WTC11 (cell line): ENCODE measurements around the gene MREG. TPM values are rescaled to one million over a fixed set of nuclear protein-coding genes. Genes with fewer than 3 reads are reported as not detected.
A peak's percentile ranks its signal among the peaks of the same experiment; 100 is the strongest.

Experiments
- ATAC-seq: fragments of 200-7000 bp; cut with Tn5 transposase; 2 replicates; pipeline ENCODE4 v1.10.0; 2021; ENCODE audit warnings: mild to moderate bottlenecking, moderate library complexity
- CTCF ChIA-PET: fragments of 300-600 bp; sonication (Branson Sonifier 250); formaldehyde crosslinking; loops from one replicate; lab custom pipeline; 2021; ENCODE audit warnings: antibody characterized with exemption; lab: Charles Lee
- POLR2A ChIA-PET: fragments of 350-600 bp; sonication (Branson Sonifier 250); formaldehyde crosslinking; loops from one replicate; lab custom pipeline; 2021; ENCODE audit warnings: antibody characterized with exemption; lab: Charles Lee
- DNase-seq: peaks from one replicate; pipeline ENCODE4 v3.0.0; 2021; ENCODE audit warnings: low spot score
- H3K27ac Mint-ChIP-seq: 2 replicates; pipeline ENCODE4 v1.8.0; 2021; ENCODE audit warnings: mixed read lengths
- H3K27me3 Mint-ChIP-seq: 2 replicates; pipeline ENCODE4 v1.8.0; 2021; ENCODE audit warnings: low read depth, mild to moderate bottlenecking, moderate library complexity, mixed read lengths
- H3K36me3 Mint-ChIP-seq: 2 replicates; pipeline ENCODE4 v1.8.0; 2021; ENCODE audit warnings: mixed read lengths
- H3K4me1 Mint-ChIP-seq: 2 replicates; pipeline ENCODE4 v1.8.0; 2022; ENCODE audit warnings: mixed read lengths
- H3K4me3 Mint-ChIP-seq: 2 replicates; pipeline ENCODE4 v1.8.0; 2021; ENCODE audit warnings: mild to moderate bottlenecking, moderate library complexity, mixed read lengths
- H3K9me3 Mint-ChIP-seq: 2 replicates; pipeline ENCODE4 v1.8.0; 2021; ENCODE audit warnings: mixed read lengths
- ATF1 ChIP-seq: sonication (generic); formaldehyde crosslinking; IDR thresholded peaks from 2 replicates; pipeline ENCODE4 v1.8.1; 2023; ENCODE audit warnings: mild to moderate bottlenecking, moderate library complexity, missing genetic modification reagents
- ATF3 ChIP-seq: sonication (generic); formaldehyde crosslinking; conservative IDR thresholded peaks from 2 replicates; pipeline ENCODE4 v1.8.1; 2022; ENCODE audit warnings: mild to moderate bottlenecking, missing genetic modification reagents
- FOXP1 ChIP-seq: sonication (generic); formaldehyde crosslinking; IDR thresholded peaks from 2 replicates; pipeline ENCODE4 v1.8.0; 2022; ENCODE audit warnings: missing genetic modification reagents, mild to moderate bottlenecking, moderate library complexity, borderline replicate concordance
- NR2C2 ChIP-seq: sonication (generic); formaldehyde crosslinking; IDR thresholded peaks from 2 replicates; pipeline ENCODE4 v1.8.0; 2022; ENCODE audit warnings: mild to moderate bottlenecking, missing genetic modification reagents
- ZNF121 ChIP-seq: sonication (generic); formaldehyde crosslinking; IDR thresholded peaks from 2 replicates; pipeline ENCODE4 v1.8.0; 2023; ENCODE audit warnings: missing genetic modification reagents
- total RNA-seq: library from RNA; stranded (reverse); gene quantifications from 3 replicates; pipeline ENCODE4 v1.2.3, GENCODE V29; 2021
- TF ChIP-seq, protein P1 (sequence below): sonication (generic); formaldehyde crosslinking; IDR thresholded peaks from 2 replicates; pipeline ENCODE4 v1.8.1; 2022; ENCODE audit warnings: mild to moderate bottlenecking, moderate library complexity, missing genetic modification reagents
- TF ChIP-seq, protein P2 (sequence below): sonication (generic); formaldehyde crosslinking; IDR thresholded peaks from 2 replicates; pipeline ENCODE4 v1.8.0; 2023; ENCODE audit warnings: mild to moderate bottlenecking, missing genetic modification reagents
- TF ChIP-seq, protein P3 (sequence below): sonication (generic); formaldehyde crosslinking; IDR thresholded peaks from 2 replicates; pipeline ENCODE4 v1.8.1; 2023; ENCODE audit warnings: mild to moderate bottlenecking, missing genetic modification reagents, moderate library complexity
- TF ChIP-seq, protein P4 (sequence below): fragments of 200-600 bp; IDR thresholded peaks from 2 replicates; pipeline ENCODE4 v1.8.0; 2022; ENCODE audit warnings: antibody characterized with exemption
- TF ChIP-seq, protein P5 (sequence below): sonication (generic); formaldehyde crosslinking; IDR thresholded peaks from 2 replicates; pipeline ENCODE4 v1.8.1; 2022; ENCODE audit warnings: missing genetic modification reagents, borderline replicate concordance
- TF ChIP-seq, protein P6 (sequence below): sonication (generic); formaldehyde crosslinking; IDR thresholded peaks from 2 replicates; pipeline ENCODE4 v1.8.1; 2023; ENCODE audit warnings: mild to moderate bottlenecking, missing genetic modification reagents

Gene MREG
- total RNA-seq, 1 experiment from 2014 or later = 23.8 TPM

GRCh38 chr2:216013080-216013909, at the start of gene MREG (continued):
- TF ChIP-seq, protein P1, sequence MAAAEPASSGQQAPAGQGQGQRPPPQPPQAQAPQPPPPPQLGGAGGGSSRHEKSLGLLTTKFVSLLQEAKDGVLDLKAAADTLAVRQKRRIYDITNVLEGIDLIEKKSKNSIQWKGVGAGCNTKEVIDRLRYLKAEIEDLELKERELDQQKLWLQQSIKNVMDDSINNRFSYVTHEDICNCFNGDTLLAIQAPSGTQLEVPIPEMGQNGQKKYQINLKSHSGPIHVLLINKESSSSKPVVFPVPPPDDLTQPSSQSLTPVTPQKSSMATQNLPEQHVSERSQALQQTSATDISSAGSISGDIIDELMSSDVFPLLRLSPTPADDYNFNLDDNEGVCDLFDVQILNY (CRISPR knock-in tag) = no peak; the same call in 1 of the 2 replicates
- TF ChIP-seq, protein P2, sequence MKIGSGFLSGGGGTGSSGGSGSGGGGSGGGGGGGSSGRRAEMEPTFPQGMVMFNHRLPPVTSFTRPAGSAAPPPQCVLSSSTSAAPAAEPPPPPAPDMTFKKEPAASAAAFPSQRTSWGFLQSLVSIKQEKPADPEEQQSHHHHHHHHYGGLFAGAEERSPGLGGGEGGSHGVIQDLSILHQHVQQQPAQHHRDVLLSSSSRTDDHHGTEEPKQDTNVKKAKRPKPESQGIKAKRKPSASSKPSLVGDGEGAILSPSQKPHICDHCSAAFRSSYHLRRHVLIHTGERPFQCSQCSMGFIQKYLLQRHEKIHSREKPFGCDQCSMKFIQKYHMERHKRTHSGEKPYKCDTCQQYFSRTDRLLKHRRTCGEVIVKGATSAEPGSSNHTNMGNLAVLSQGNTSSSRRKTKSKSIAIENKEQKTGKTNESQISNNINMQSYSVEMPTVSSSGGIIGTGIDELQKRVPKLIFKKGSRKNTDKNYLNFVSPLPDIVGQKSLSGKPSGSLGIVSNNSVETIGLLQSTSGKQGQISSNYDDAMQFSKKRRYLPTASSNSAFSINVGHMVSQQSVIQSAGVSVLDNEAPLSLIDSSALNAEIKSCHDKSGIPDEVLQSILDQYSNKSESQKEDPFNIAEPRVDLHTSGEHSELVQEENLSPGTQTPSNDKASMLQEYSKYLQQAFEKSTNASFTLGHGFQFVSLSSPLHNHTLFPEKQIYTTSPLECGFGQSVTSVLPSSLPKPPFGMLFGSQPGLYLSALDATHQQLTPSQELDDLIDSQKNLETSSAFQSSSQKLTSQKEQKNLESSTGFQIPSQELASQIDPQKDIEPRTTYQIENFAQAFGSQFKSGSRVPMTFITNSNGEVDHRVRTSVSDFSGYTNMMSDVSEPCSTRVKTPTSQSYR (CRISPR knock-in tag) = no peak
- no peak for TF ChIP-seq NR2C2 (CRISPR knock-in tag)
- TF ChIP-seq, protein P3, sequence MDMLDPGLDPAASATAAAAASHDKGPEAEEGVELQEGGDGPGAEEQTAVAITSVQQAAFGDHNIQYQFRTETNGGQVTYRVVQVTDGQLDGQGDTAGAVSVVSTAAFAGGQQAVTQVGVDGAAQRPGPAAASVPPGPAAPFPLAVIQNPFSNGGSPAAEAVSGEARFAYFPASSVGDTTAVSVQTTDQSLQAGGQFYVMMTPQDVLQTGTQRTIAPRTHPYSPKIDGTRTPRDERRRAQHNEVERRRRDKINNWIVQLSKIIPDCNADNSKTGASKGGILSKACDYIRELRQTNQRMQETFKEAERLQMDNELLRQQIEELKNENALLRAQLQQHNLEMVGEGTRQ (CRISPR knock-in tag) = peak; percentile 22; the same call in 1 of the 2 replicates

GRCh38 chr2:216059233-216059834, 46.0 kb upstream of the MREG start:
- no peak for TF ChIP-seq ATF3 (CRISPR knock-in tag)
- TF ChIP-seq, protein P4, sequence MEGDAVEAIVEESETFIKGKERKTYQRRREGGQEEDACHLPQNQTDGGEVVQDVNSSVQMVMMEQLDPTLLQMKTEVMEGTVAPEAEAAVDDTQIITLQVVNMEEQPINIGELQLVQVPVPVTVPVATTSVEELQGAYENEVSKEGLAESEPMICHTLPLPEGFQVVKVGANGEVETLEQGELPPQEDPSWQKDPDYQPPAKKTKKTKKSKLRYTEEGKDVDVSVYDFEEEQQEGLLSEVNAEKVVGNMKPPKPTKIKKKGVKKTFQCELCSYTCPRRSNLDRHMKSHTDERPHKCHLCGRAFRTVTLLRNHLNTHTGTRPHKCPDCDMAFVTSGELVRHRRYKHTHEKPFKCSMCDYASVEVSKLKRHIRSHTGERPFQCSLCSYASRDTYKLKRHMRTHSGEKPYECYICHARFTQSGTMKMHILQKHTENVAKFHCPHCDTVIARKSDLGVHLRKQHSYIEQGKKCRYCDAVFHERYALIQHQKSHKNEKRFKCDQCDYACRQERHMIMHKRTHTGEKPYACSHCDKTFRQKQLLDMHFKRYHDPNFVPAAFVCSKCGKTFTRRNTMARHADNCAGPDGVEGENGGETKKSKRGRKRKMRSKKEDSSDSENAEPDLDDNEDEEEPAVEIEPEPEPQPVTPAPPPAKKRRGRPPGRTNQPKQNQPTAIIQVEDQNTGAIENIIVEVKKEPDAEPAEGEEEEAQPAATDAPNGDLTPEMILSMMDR = no peak
- TF ChIP-seq ZNF121 (CRISPR knock-in tag) = no peak
- TF ChIP-seq, protein P5, sequence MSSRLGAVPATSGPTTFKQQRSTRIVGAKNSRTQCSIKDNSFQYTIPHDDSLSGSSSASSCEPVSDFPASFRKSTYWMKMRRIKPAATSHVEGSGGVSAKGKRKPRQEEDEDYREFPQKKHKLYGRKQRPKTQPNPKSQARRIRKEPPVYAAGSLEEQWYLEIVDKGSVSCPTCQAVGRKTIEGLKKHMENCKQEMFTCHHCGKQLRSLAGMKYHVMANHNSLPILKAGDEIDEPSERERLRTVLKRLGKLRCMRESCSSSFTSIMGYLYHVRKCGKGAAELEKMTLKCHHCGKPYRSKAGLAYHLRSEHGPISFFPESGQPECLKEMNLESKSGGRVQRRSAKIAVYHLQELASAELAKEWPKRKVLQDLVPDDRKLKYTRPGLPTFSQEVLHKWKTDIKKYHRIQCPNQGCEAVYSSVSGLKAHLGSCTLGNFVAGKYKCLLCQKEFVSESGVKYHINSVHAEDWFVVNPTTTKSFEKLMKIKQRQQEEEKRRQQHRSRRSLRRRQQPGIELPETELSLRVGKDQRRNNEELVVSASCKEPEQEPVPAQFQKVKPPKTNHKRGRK = no peak
- TF ChIP-seq, protein P6, sequence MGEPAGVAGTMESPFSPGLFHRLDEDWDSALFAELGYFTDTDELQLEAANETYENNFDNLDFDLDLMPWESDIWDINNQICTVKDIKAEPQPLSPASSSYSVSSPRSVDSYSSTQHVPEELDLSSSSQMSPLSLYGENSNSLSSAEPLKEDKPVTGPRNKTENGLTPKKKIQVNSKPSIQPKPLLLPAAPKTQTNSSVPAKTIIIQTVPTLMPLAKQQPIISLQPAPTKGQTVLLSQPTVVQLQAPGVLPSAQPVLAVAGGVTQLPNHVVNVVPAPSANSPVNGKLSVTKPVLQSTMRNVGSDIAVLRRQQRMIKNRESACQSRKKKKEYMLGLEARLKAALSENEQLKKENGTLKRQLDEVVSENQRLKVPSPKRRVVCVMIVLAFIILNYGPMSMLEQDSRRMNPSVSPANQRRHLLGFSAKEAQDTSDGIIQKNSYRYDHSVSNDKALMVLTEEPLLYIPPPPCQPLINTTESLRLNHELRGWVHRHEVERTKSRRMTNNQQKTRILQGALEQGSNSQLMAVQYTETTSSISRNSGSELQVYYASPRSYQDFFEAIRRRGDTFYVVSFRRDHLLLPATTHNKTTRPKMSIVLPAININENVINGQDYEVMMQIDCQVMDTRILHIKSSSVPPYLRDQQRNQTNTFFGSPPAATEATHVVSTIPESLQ (CRISPR knock-in tag) = no peak
- TF ChIP-seq ATF1 = no peak
- no peak for TF ChIP-seq FOXP1 (CRISPR knock-in tag)
- TF ChIP-seq, all 79 proteins: peak for 0
- H3K9me3 Mint-ChIP-seq = peaks cover 7% of the 10 kb centered on the region
- CTCF ChIA-PET = interaction anchor here (1.2 kb wide), 1 partner anchor 22 kb away, joined by 5 read pairs; the partner anchor contains the start of genes PECR and TMEM169
- no peaks in the 10 kb centered on the region for H3K27me3 Mint-ChIP-seq
- H3K4me1 Mint-ChIP-seq = peaks cover 10% of the 10 kb centered on the region
- peaks cover 18% of the 10 kb centered on the region for H3K36me3 Mint-ChIP-seq
- H3K27ac Mint-ChIP-seq = no peak overlapping the region
- no peak overlapping the region for H3K4me3 Mint-ChIP-seq
- ATAC-seq (no peak), DNase-seq (no peak)
- POLR2A ChIA-PET = no interaction called here
